Activated CD4-positive, alpha-beta memory T cell treated with anti-CD3 and anti-CD28 coated beads for 36 hours (primary cell): Measurements from ENCODE around the gene GLCE. TPM values are rescaled to one million over a fixed set of nuclear protein-coding genes. Genes with fewer than 3 reads are reported as not detected.
"Not testable (repeated sequence)": the region's sequence is repeated elsewhere in the genome, so short reads cannot be mapped to it uniquely, and the experiment has no call there.

Source experiments
- CTCF ChIA-PET: fragments of 350-600 bp; sonication (Branson Sonifier 250); formaldehyde crosslinking; loops from one replicate; lab custom pipeline; 2021; ENCODE audit warnings: antibody characterized with exemption, inconsistent platforms; lab: Charles Lee
- POLR2A ChIA-PET: fragments of 350-600 bp; sonication (Branson Sonifier 250); formaldehyde crosslinking; loops from one replicate; lab custom pipeline; 2021; ENCODE audit warnings: antibody characterized with exemption; lab: Charles Lee
- DNase-seq: peaks from one replicate; pipeline ENCODE4 v3.0.0-alpha.2; 2020
- H3K27ac Mint-ChIP-seq: one replicate; pipeline ENCODE4 v1.8.0; 2021; ENCODE audit warnings: mixed read lengths
- H3K27me3 Mint-ChIP-seq: one replicate; pipeline ENCODE4 v1.8.0; 2021; ENCODE audit warnings: mixed read lengths
- H3K36me3 Mint-ChIP-seq: one replicate; pipeline ENCODE4 v1.8.0; 2021; ENCODE audit warnings: mixed read lengths
- H3K4me1 Mint-ChIP-seq: one replicate; pipeline ENCODE4 v1.8.0; 2021; ENCODE audit warnings: low read depth, mixed read lengths
- H3K4me3 Mint-ChIP-seq: one replicate; pipeline ENCODE4 v1.8.0; 2021; ENCODE audit warnings: mild to moderate bottlenecking, mixed read lengths
- H3K9me3 Mint-ChIP-seq: one replicate; pipeline ENCODE4 v1.8.0; 2021; ENCODE audit warnings: mixed read lengths
- intact Hi-C: fragments of 100-400 bp; cut with micrococcal nuclease; formaldehyde crosslinking; loops from one replicate; pipeline ENCODE4 v1.15.1; 2023
- total RNA-seq, 2 experiments: library from RNA; stranded (reverse); gene quantifications; one replicate each; pipeline ENCODE4 v1.2.3, GENCODE V29; 2021

The GLCE gene
- total RNA-seq, 2 experiments from 2014 or later, result 3.9 to 4.4 TPM

- POLR2A ChIA-PET, result no interaction called here
- Mint-ChIP-seq H3K9me3 (no peaks in the 10 kb centered on the region), H3K36me3 (no peaks in the 10 kb centered on the region), H3K27me3 (peaks cover 47% of the 10 kb centered on the region), H3K27ac (no peak overlapping the region), H3K4me1 (no peaks in the 10 kb centered on the region), H3K4me3 (no peak overlapping the region)
- intact Hi-C loops, result no loop called here
- CTCF ChIA-PET, result no interaction called here
- DNase-seq, result no peak
These were observed 139.6 kb downstream of the GLCE start for GRCh38 chr15:69299943-69300588.

- H3K4me1 Mint-ChIP-seq, H3K27ac Mint-ChIP-seq, intact Hi-C loops, H3K4me3 Mint-ChIP-seq, POLR2A ChIA-PET, H3K9me3 Mint-ChIP-seq, H3K36me3 Mint-ChIP-seq, DNase-seq, CTCF ChIA-PET: not testable (repeated sequence)
- peaks cover 47% of the 10 kb centered on the region for H3K27me3 Mint-ChIP-seq
These were observed 140.7 kb downstream of the GLCE start for GRCh38 chr15:69301101-69301500.

GRCh38 chr15:69302087-69302486, 141.7 kb downstream of the GLCE start:
- H3K9me3 Mint-ChIP-seq, intact Hi-C loops, H3K4me1 Mint-ChIP-seq, H3K4me3 Mint-ChIP-seq, POLR2A ChIA-PET, H3K27ac Mint-ChIP-seq, DNase-seq, H3K36me3 Mint-ChIP-seq: not testable (repeated sequence)
- H3K27me3 Mint-ChIP-seq, result peaks cover 45% of the 10 kb centered on the region
- CTCF ChIA-PET, result interaction anchor here (0.8 kb wide), 1 partner anchor 174 kb away, joined by 3 read pairs; no protein-coding TSS in a partner anchor

GRCh38 chr15:69302929-69303328, 142.5 kb downstream of the GLCE start:
- Mint-ChIP-seq H3K4me3 (no peak overlapping the region), H3K36me3 (no peaks in the 10 kb centered on the region), H3K27ac (no peak overlapping the region), H3K9me3 (no peaks in the 10 kb centered on the region), H3K4me1 (no peaks in the 10 kb centered on the region), H3K27me3 (peaks cover 39% of the 10 kb centered on the region)
- intact Hi-C loops, result no loop called here
- ChIA-PET CTCF (interaction anchor here (0.8 kb wide), 1 partner anchor 173 kb away, joined by 3 read pairs; no protein-coding TSS in a partner anchor), POLR2A (no interaction called here)
- no peak for DNase-seq

- H3K27me3 Mint-ChIP-seq, result peaks cover 37% of the 10 kb centered on the region
- ChIA-PET CTCF (interaction anchor here (1.5 kb wide), 1 partner anchor 12 kb away, joined by 3 read pairs; no protein-coding TSS in a partner anchor), POLR2A (no interaction called here)
- no peak overlapping the region for H3K4me3 Mint-ChIP-seq
- H3K36me3 Mint-ChIP-seq, result no peaks in the 10 kb centered on the region
- intact Hi-C loops, result no loop called here
- DNase-seq, result no peak
- H3K9me3 Mint-ChIP-seq, result no peaks in the 10 kb centered on the region
- H3K4me1 Mint-ChIP-seq, result no peaks in the 10 kb centered on the region
- H3K27ac Mint-ChIP-seq, result no peak overlapping the region
These were observed 143.1 kb downstream of the GLCE start for GRCh38 chr15:69303337-69304181.

- H3K36me3 Mint-ChIP-seq, result no peaks in the 10 kb centered on the region
- ChIA-PET CTCF (interaction anchor here (0.7 to 1.5 kb wide), 2 partner anchors 13 kb away, joined by 3 read pairs; no protein-coding TSS in a partner anchor), POLR2A (no interaction called here)
- intact Hi-C loops, result no loop called here
- no peaks in the 10 kb centered on the region for H3K9me3 Mint-ChIP-seq
- DNase-seq, result no peak
- H3K4me3 Mint-ChIP-seq, result no peak overlapping the region
- no peak overlapping the region for H3K27ac Mint-ChIP-seq
- peaks cover 37% of the 10 kb centered on the region for H3K27me3 Mint-ChIP-seq
- H3K4me1 Mint-ChIP-seq, result no peaks in the 10 kb centered on the region
These were observed 143.7 kb downstream of the GLCE start for GRCh38 chr15:69304182-69304545.

GRCh38 chr15:69305204-69305931, 144.9 kb downstream of the GLCE start:
- intact Hi-C loops, result no loop called here
- Mint-ChIP-seq H3K9me3 (no peaks in the 10 kb centered on the region), H3K4me3 (no peak overlapping the region), H3K27me3 (peaks cover 29% of the 10 kb centered on the region), H3K4me1 (no peaks in the 10 kb centered on the region), H3K27ac (no peak overlapping the region), H3K36me3 (no peaks in the 10 kb centered on the region)
- no peak for DNase-seq
- ChIA-PET CTCF (interaction anchor here (0.6 to 1.5 kb wide), 2 partner anchors 14 to 99 kb away, joined by 3 to 4 read pairs; no protein-coding TSS in a partner anchor), POLR2A (no interaction called here)

GRCh38 chr15:69305933-69306568, 145.6 kb downstream of the GLCE start:
- no peak for DNase-seq
- peaks cover 28% of the 10 kb centered on the region for H3K27me3 Mint-ChIP-seq
- no peaks in the 10 kb centered on the region for H3K4me1 Mint-ChIP-seq
- CTCF ChIA-PET, result interaction anchor here (0.6 kb wide), 1 partner anchor 98 kb away, joined by 4 read pairs; no protein-coding TSS in a partner anchor
- intact Hi-C loops, result no loop called here
- no peaks in the 10 kb centered on the region for H3K36me3 Mint-ChIP-seq
- H3K4me3 Mint-ChIP-seq, result no peak overlapping the region
- no peaks in the 10 kb centered on the region for H3K9me3 Mint-ChIP-seq
- POLR2A ChIA-PET, result no interaction called here
- H3K27ac Mint-ChIP-seq, result no peak overlapping the region

- H3K4me3 Mint-ChIP-seq, result no peak overlapping the region
- CTCF ChIA-PET, result no interaction called here
- H3K36me3 Mint-ChIP-seq, result no peaks in the 10 kb centered on the region
- no peaks in the 10 kb centered on the region for H3K9me3 Mint-ChIP-seq
- no peaks in the 10 kb centered on the region for H3K4me1 Mint-ChIP-seq
- peaks cover 16% of the 10 kb centered on the region for H3K27me3 Mint-ChIP-seq
- H3K27ac Mint-ChIP-seq, result no peak overlapping the region
- POLR2A ChIA-PET, result no interaction called here
- no peak for DNase-seq
- intact Hi-C loops, result no loop called here
These were observed 147.5 kb downstream of the GLCE start for GRCh38 chr15:69307939-69308338.

GRCh38 chr15:69308949-69309348, 148.5 kb downstream of the GLCE start:
- Mint-ChIP-seq H3K4me1 (no peaks in the 10 kb centered on the region), H3K4me3 (no peak overlapping the region), H3K27ac (no peak overlapping the region), H3K36me3 (no peaks in the 10 kb centered on the region), H3K27me3 (peaks cover 13% of the 10 kb centered on the region), H3K9me3 (no peaks in the 10 kb centered on the region)
- ChIA-PET POLR2A (no interaction called here), CTCF (no interaction called here)
- no peak for DNase-seq
- intact Hi-C loops, result no loop called here

GRCh38 chr15:69311319-69311721, 150.9 kb downstream of the GLCE start:
- ChIA-PET CTCF (no interaction called here), POLR2A (no interaction called here)
- Mint-ChIP-seq H3K27me3 (peaks cover 11% of the 10 kb centered on the region), H3K4me1 (no peaks in the 10 kb centered on the region), H3K27ac (no peak overlapping the region), H3K9me3 (no peaks in the 10 kb centered on the region), H3K36me3 (no peaks in the 10 kb centered on the region), H3K4me3 (no peak overlapping the region)
- DNase-seq, result no peak
- intact Hi-C loops, result no loop called here
